Mesothelial cell of epicardium (in vitro differentiated cells): Measurements from ENCODE around the gene NEIL3. TPM values are rescaled to one million over a fixed set of nuclear protein-coding genes. Genes with fewer than 3 reads are reported as not detected.

Experiments used
- total RNA-seq: library from RNA; stranded (reverse); gene quantifications from 3 replicates; pipeline ENCODE4 v1.2.1, GENCODE V29; 2021

The NEIL3 gene
- total RNA-seq, 1 donor from 2014 or later, result 6.2 TPM

Other genes with a start within 250 kb of the NEIL3 start
- 14.1 to 17.4 TPM (median 15.8 TPM) in 3 replicates for gene AGA, start 132.6 kb downstream of the NEIL3 start, total RNA-seq